Trophoblast cell (in vitro differentiated cells and primary cell): ENCODE measurements around the gene MAN2B1.
"Not testable (repeated sequence)": the region's sequence is repeated elsewhere in the genome, so short reads cannot be mapped to it uniquely, and the experiment has no call there.

Experiments used
- DNase-seq, 2 donors: peaks; one replicate each; pipeline ENCODE4 v3.0.0-alpha.2; 2016
- H2AFZ ChIP-seq: 2 replicates; pipeline ENCODE4 v1.6.1; 2013; ENCODE audit warnings: low read length, moderate library complexity, mild to moderate bottlenecking; ENCODE audit not compliant: insufficient read depth, poor library complexity
- H2AK5ac ChIP-seq: 2 replicates; pipeline ENCODE4 v1.6.1; 2013; ENCODE audit warnings: mild to moderate bottlenecking, low read length
- H2BK120ac ChIP-seq: 2 replicates; pipeline ENCODE4 v1.6.1; 2013; ENCODE audit warnings: low read length, mild to moderate bottlenecking, moderate library complexity; ENCODE audit not compliant: insufficient read depth, poor library complexity
- H2BK12ac ChIP-seq: 2 replicates; pipeline ENCODE4 v1.6.1; 2013; ENCODE audit warnings: mild to moderate bottlenecking, low read length, moderate library complexity
- H2BK5ac ChIP-seq: 2 replicates; pipeline ENCODE4 v1.6.1; 2013; ENCODE audit warnings: low read length, low read depth, moderate library complexity, mild to moderate bottlenecking; ENCODE audit not compliant: poor library complexity
- H3K14ac ChIP-seq: 2 replicates; pipeline ENCODE4 v1.6.1; 2013; ENCODE audit warnings: mild to moderate bottlenecking, low read length
- H3K18ac ChIP-seq: 2 replicates; pipeline ENCODE4 v1.6.1; 2013; ENCODE audit warnings: mild to moderate bottlenecking, low read length
- H3K23ac ChIP-seq: 2 replicates; pipeline ENCODE4 v1.6.1; 2013; ENCODE audit warnings: low read length
- H3K27ac ChIP-seq: 2 replicates; pipeline ENCODE4 v1.5.1; 2013; ENCODE audit warnings: low read depth, mild to moderate bottlenecking, inconsistent platforms, low read length, moderate library complexity
- H3K27me3 ChIP-seq: 2 replicates; pipeline ENCODE4 v1.6.1; 2013; ENCODE audit warnings: inconsistent platforms, mild to moderate bottlenecking, low read length, moderate library complexity; ENCODE audit not compliant: insufficient read depth
- H3K36me3 ChIP-seq, 2 experiments: 1 replicate in 1 of 2; 2 replicates in 1 of 2; pipeline ENCODE4 v1.6.1; 2013; ENCODE audit warnings: low read length in 2 of 2, mild to moderate bottlenecking in 2 of 2, moderate library complexity in 1 of 2; ENCODE audit not compliant: insufficient read depth in 2 of 2, control insufficient read depth in 1 of 2
- H3K4ac ChIP-seq: 2 replicates; pipeline ENCODE4 v1.6.1; 2013; ENCODE audit warnings: low read depth, mild to moderate bottlenecking, low read length, moderate library complexity
- H3K4me1 ChIP-seq, 2 experiments: 1 replicate in 1 of 2; 2 replicates in 1 of 2; pipeline ENCODE4 v1.6.1; 2013; ENCODE audit warnings: low read length in 2 of 2, mild to moderate bottlenecking in 2 of 2, moderate library complexity in 1 of 2; ENCODE audit not compliant: insufficient read depth in 2 of 2, control insufficient read depth in 1 of 2
- H3K4me2 ChIP-seq: 2 replicates; pipeline ENCODE4 v1.6.1; 2013; ENCODE audit warnings: inconsistent platforms, mild to moderate bottlenecking, low read length, moderate library complexity
- H3K4me3 ChIP-seq: 2 replicates; pipeline ENCODE4 v1.5.1; 2013; ENCODE audit warnings: mild to moderate bottlenecking, low read depth, low read length, inconsistent platforms
- H3K79me1 ChIP-seq: one replicate; pipeline ENCODE4 v1.6.1; 2013; ENCODE audit warnings: low read length
- H3K79me2 ChIP-seq: 2 replicates; pipeline ENCODE4 v1.6.1; 2013; ENCODE audit warnings: low read length, mild to moderate bottlenecking; ENCODE audit not compliant: control insufficient read depth, insufficient read depth, poor library complexity
- H3K9ac ChIP-seq: 2 replicates; pipeline ENCODE4 v1.6.1; 2013; ENCODE audit warnings: mild to moderate bottlenecking, low read length
- H3K9me3 ChIP-seq: 2 replicates; pipeline ENCODE4 v1.6.1; 2013; ENCODE audit warnings: low read depth, mild to moderate bottlenecking, control low read depth, inconsistent platforms, low read length; ENCODE audit not compliant: insufficient read depth
- H4K12ac ChIP-seq: 2 replicates; pipeline ENCODE4 v1.6.1; 2013; ENCODE audit warnings: low read depth, mild to moderate bottlenecking, low read length, moderate library complexity
- H4K8ac ChIP-seq: 2 replicates; pipeline ENCODE4 v1.6.1; 2013; ENCODE audit warnings: low read depth, mild to moderate bottlenecking, low read length, moderate library complexity
- H4K91ac ChIP-seq: one replicate; pipeline ENCODE4 v1.6.1; 2013; ENCODE audit warnings: low read depth, mild to moderate bottlenecking, low read length, moderate library complexity
- WGBS: extraction: QIAGEN DNeasy Blood & Tissue Kit; methylation state at CpG from one replicate; pipeline ENCODE4 v1.1.7; 2013; ENCODE audit warnings: missing lambda C conversion rate; ENCODE audit not compliant: insufficient read length, insufficient coverage; ENCODE audit errors: extremely low coverage; 5-methylcytosine and 5-hydroxymethylcytosine counted together

MAN2B1 gene

DNA sequence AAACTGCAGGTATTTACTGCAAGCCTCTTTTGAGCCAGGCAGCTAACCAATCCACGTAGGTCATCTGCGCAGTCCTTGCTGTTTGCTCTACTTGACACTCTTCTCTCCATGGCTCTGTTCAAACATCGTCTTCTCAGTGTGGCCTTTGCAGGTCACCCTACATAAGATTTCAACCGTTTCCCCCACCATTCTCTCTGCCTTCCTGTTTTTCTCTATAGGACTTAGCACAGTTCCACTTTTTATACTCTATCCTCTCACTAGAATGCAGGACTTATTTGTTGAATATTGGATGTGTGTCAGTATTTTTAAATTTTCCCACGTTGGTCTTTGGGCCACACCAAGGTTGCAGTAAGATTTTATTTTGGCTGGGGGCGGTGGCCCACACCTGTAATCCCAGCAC is 31.6 kb upstream of the MAN2B1 start:
- no peak overlapping the region for H2AK5ac ChIP-seq
- DNase-seq: no peak
- no peak overlapping the region for H3K4ac ChIP-seq
- H3K4me2 ChIP-seq: no peak overlapping the region
- H3K9me3 ChIP-seq: peaks cover 2% of the 10 kb centered on the region
- peaks cover 3 to 5% of the 10 kb centered on the region in 2 experiments for H3K4me1 ChIP-seq
- no peak overlapping the region for H2BK5ac ChIP-seq
- no peak overlapping the region for H2BK12ac ChIP-seq
- no peak overlapping the region for H3K9ac ChIP-seq
- peaks cover 2% of the 10 kb centered on the region for H3K79me1 ChIP-seq
- no CpG with 5 or more reads among the region's 6 CpGs for WGBS
- no peak overlapping the region for H4K8ac ChIP-seq
- H3K36me3 ChIP-seq: peaks cover 43 to 48% of the 10 kb centered on the region in 2 experiments
- no peak overlapping the region for H4K12ac ChIP-seq
- no peak overlapping the region for H3K23ac ChIP-seq
- no peak overlapping the region for H2BK120ac ChIP-seq
- no peak overlapping the region for H3K18ac ChIP-seq
- no peak overlapping the region for H4K91ac ChIP-seq
- H3K14ac ChIP-seq: no peak overlapping the region
- no peak overlapping the region for H2AFZ ChIP-seq
- H3K79me2 ChIP-seq: peaks cover 4% of the 10 kb centered on the region
- no peak overlapping the region for H3K27ac ChIP-seq
- no peak overlapping the region for H3K4me3 ChIP-seq
- H3K27me3 ChIP-seq: no peaks in the 10 kb centered on the region

DNA sequence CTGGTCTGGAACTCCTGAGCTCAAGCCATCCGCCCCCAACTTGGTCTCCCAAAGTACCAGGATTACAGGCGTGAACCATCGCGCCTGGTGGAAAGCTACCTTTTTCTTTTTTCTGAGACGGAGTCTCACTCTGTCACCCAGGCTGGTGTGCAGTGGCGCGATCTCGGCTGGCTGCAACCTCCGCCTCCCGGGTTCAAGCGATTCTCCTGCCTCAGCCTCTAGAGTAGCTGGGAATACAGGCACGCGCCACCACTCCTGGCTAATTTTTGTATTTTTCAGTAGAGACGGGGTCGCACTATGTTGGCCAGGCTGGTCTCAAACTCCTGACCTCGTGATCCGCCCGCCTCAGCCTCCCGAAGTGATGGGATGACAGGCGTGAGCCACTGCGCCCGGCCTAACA is 30.9 kb upstream of the MAN2B1 start:
- not testable (repeated sequence) for DNase-seq, H2AK5ac ChIP-seq, H3K9ac ChIP-seq, H3K4me3 ChIP-seq, H4K12ac ChIP-seq, H3K79me2 ChIP-seq, H3K23ac ChIP-seq, H2BK120ac ChIP-seq, H3K4me2 ChIP-seq, H3K27me3 ChIP-seq, H3K27ac ChIP-seq, H2BK5ac ChIP-seq, H4K91ac ChIP-seq, H3K79me1 ChIP-seq, H3K9me3 ChIP-seq, H3K18ac ChIP-seq, H3K4ac ChIP-seq, H2BK12ac ChIP-seq, H3K14ac ChIP-seq, H3K4me1 ChIP-seq, H2AFZ ChIP-seq
- no CpG with 5 or more reads among the region's 22 CpGs for WGBS
- Histone ChIP-seq H3K36me3 (peaks cover 38 to 43% of the 10 kb centered on the region in 2 experiments), H4K8ac (peak overlapping the region; percentile 42)

DNA sequence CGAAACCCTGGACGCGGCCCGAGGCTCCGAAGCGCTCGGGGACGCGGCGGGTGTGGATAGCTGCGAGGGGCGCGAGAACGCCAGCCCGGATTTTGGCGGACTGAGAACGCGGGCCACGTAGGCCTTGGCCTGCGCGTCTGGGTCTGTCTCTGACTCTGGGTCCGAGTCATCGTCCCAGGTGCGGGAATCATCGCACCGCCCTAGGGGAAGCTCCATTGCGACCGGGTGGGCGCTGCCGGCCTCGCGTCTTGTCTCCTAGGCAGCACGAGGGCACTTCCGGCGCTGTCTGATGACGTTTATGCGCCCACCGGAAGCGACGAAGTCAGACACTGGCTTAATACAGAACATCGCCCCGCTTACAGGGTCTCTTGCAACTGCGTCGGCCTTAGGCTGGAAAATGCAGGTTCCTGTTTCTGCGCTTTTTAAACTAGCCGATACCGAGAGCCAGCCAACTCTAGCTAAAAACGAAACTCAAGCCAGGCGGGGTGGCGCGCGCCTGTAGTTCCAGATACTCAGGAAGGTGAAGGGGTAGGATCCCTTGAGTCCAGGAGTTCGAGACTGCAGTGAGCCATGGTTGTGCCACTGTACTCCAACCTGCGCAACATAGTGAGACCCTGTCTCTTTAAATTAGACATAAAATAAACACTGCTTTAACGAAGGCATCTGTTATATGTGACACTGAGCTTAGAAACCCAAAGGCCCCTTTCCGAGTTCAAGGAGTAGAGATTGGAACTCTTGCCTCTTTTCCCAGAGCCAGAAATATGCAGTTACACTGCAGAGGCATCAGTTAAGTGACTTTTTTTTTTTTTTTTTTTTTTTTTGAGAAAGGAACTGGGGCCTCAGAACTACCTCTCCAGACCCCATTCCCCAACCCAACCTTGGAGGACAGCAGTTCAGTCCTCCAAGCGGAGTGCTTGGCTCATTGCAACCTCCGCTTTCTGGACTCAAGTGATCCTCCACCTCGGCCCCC is 30.1 kb upstream of the MAN2B1 start, which contains the start of gene FBXW9:
FBXW9 (minus strand) TSS at position 266 of the 970 bp plus-strand sequence; CDS start at position 216, 50 bp downstream.
- peak; percentile 95 to 99 for DNase-seq
- H3K4me2 ChIP-seq: peak within 1 kb of the TSS; percentile 96
- no peak within 1 kb of the TSS for H2BK5ac ChIP-seq
- no CpG with 5 or more reads among the region's 59 CpGs for WGBS
- H3K36me3 ChIP-seq: peaks cover 30 to 35% of the 10 kb centered on the region in 2 experiments
- H3K79me1 ChIP-seq: peaks cover 2% of the 10 kb centered on the region
- peak within 1 kb of the TSS; percentile 22 for H4K91ac ChIP-seq
- H2AK5ac ChIP-seq: no peak within 1 kb of the TSS
- H3K79me2 ChIP-seq: peaks cover 4% of the 10 kb centered on the region
- H3K14ac ChIP-seq: peak within 1 kb of the TSS; percentile 83
- no peak within 1 kb of the TSS for H3K23ac ChIP-seq
- H3K18ac ChIP-seq: no peak within 1 kb of the TSS
- H3K9me3 ChIP-seq: peaks cover 2% of the 10 kb centered on the region
- peak within 1 kb of the TSS; percentile 96 for H4K8ac ChIP-seq
- no peaks in the 10 kb centered on the region for H3K27me3 ChIP-seq
- peak within 1 kb of the TSS; percentile 93 for H4K12ac ChIP-seq
- H2BK12ac ChIP-seq: no peak within 1 kb of the TSS
- H2AFZ ChIP-seq: peak within 1 kb of the TSS; percentile 77
- H3K4ac ChIP-seq: no peak within 1 kb of the TSS
- no peak within 1 kb of the TSS for H3K27ac ChIP-seq
- H3K9ac ChIP-seq: peak within 1 kb of the TSS; percentile 74
- H3K4me1 ChIP-seq: peaks cover 3 to 5% of the 10 kb centered on the region in 2 experiments
- peak within 1 kb of the TSS; percentile 91 for H3K4me3 ChIP-seq
- H2BK120ac ChIP-seq: no peak within 1 kb of the TSS

DNA sequence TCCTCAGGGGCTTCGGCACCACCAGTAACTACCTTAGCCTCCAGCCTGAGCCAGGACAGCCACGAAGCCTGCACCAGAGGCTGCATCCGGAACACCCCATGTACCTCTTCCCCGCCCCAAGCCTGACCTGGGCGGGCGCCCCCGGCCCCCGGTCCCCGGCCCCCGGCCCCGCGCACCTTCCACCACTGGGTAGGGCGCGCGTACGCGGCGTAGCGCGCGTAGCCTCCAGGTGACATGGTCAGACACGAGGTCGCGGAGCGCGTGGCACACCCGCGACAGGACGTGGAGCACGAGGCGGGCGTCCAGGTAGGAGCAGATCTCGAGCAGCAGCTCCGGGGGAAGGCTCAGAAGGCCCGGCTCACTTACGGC is 29.4 kb upstream of the MAN2B1 start:
- Histone ChIP-seq H3K9me3 (peaks cover 2% of the 10 kb centered on the region), H2AK5ac (no peak overlapping the region), H2BK5ac (no peak overlapping the region), H3K4me1 (peaks cover 3 to 5% of the 10 kb centered on the region in 2 experiments), H3K27me3 (no peaks in the 10 kb centered on the region), H3K23ac (no peak overlapping the region), H4K8ac (peak overlapping the region; percentile 90), H3K18ac (no peak overlapping the region), H2BK12ac (no peak overlapping the region), H3K79me2 (peaks cover 4% of the 10 kb centered on the region), H3K14ac (peak overlapping the region; percentile 24), H3K9ac (peak overlapping the region; percentile 74), H3K79me1 (peaks cover 2% of the 10 kb centered on the region), H3K27ac (no peak overlapping the region), H4K12ac (peak overlapping the region; percentile 24), H3K4ac (no peak overlapping the region), H3K4me3 (peak overlapping the region; percentile 91), H3K36me3 (peaks cover 23 to 29% of the 10 kb centered on the region in 2 experiments), H2BK120ac (no peak overlapping the region), H3K4me2 (peak overlapping the region; percentile 96), H2AFZ (peak overlapping the region; percentile 75), H4K91ac (peak overlapping the region; percentile 22)
- no CpG with 5 or more reads among the region's 36 CpGs for WGBS
- DNase-seq: no peak
